GM19397 (cell line): ENCODE measurements around the gene SELP.

Source experiments
- ATAC-seq: cut with Tn5 transposase; IDR thresholded peaks from one replicate; pipeline ENCODE4 v1.9.1; 2021; ENCODE audit warnings: mild to moderate bottlenecking, moderate library complexity; ENCODE audit not compliant: unreplicated experiment

Gene SELP

GRCh38 chr1:169577981-169578738 is 51.8 kb downstream of the SELP start:
- no peak for ATAC-seq

DNA sequence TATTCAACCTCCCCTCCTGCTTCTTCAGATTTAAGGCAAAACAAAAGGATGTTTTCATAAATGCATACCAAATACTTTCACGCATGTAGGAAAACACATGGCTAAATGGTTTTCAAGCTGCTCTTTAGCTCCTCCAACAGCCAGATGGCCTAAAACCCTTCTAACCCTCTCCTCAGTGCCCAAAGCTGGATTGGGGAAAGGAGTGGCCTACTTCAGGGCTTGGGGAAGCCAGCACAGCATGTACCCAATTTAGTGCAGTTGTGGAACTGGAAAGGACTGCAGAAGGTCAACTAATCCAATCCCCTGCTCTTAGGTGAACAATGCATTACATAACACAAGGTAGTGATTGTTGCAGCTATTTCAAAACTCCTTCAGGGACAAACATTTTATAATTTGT is 53.0 kb downstream of the SELP start:
- no peak for ATAC-seq

DNA sequence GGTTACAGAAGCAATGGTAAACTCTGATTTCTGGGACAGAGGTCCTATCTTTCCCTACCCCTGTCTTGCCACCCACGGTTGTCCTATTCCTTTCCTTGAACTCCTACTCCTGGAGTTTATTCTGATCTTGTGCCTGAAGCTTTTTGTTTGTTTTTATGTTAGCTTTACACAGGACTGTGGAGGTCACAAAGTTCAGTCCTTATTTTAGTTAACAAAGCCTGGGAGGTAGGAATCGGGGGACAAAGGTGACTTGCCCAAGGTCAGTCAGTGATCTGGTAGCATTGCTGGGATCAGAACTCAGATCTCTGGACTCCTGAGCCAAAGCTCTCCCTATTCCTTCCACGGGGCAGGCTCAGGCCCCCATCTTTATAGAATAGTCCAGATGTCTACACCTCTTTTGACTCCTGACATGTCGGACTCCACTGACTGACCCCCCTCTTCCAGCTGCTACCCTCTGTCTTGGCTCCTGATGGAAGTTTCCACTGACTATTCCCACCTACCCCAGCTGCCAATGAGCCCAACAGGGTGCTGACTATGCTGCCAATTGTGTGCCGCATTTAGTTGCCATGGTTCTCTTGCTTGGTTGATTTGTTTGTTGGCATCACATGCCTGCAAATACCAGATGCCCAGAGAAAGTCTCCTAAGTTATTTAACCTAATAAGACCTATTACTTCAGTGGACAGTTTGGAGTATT is 53.5 kb downstream of the SELP start:
- ATAC-seq: no peak

DNA sequence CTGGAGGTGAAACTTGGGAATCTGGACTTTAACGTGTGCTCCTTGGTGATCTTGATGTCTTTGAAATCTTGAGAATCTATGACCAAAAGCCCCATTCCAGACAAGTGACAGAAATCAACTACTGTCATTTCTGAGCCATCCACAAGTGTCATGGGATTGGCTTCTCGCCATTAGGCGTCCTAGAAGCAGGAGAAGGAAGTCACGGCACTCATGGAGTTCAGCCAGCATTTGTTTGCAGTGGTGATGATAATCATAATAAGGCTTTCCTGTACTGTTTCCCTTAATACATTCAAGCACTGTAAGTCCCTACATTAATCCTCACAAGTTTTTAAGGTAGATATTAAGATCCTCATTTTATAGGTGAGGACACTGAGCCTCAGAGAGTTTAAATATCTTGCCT is 55.6 kb downstream of the SELP start:
- ATAC-seq: no peak

DNA sequence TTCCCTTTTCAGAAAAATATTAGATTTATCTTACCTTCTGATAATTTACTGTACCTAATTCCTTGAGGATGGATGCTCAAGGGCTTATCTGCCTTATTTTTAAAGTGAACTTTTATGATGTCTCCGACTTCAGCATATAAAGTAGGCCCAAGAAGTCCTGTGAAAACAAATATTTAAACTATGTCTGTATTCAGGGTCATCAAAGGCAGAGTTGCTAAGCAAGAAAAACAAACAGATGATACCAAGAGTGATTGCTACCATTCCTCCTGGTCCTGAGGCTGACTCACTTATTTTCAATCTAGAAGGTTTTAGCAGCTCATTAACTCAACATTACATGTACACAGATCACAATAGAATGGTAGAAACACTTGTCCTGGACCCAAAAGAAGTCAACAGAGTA is 57.7 kb downstream of the SELP start:
- no peak for ATAC-seq

DNA sequence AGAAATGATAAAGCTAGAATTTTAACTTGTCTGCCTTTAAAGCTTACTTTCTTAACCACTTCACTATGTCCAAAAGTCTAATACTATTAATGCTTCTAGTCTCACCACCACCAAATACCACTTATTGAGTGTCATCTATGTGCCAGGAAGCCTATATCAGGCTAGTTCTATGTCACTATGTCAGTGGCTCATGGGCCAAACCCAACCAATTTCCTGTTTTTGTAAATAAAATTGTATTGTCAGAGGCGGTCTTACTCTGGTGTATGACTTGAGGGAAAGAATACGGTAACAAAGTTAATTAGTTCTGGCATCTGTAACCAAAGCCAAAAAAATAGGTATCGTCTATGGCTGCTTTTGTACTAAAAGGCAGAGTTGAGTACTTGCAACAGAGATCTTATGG is 58.5 kb downstream of the SELP start:
- no peak for ATAC-seq

- no peak for ATAC-seq
Observed at GRCh38 chr1:169570172-169570574, 59.8 kb downstream of the SELP start.

DNA sequence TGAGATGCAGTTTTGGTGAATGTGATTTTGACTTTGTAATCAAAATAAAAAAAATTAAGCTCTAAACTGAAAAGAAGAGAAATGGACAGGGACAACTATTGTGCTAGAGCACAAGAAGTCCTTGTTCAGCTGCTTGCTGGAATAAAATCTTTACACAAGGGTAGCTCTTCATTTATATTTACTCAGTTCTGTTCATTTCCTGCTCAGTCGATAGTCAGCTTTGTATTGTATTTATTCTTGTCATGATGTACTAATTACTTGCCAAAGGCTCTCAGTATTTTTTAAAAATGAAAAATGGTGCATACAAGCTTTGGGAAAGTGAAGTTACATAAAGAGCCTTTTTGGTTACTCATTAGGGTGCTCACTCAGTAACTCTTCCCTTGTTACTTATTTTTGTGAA is 61.4 kb downstream of the SELP start:
- ATAC-seq: no peak

DNA sequence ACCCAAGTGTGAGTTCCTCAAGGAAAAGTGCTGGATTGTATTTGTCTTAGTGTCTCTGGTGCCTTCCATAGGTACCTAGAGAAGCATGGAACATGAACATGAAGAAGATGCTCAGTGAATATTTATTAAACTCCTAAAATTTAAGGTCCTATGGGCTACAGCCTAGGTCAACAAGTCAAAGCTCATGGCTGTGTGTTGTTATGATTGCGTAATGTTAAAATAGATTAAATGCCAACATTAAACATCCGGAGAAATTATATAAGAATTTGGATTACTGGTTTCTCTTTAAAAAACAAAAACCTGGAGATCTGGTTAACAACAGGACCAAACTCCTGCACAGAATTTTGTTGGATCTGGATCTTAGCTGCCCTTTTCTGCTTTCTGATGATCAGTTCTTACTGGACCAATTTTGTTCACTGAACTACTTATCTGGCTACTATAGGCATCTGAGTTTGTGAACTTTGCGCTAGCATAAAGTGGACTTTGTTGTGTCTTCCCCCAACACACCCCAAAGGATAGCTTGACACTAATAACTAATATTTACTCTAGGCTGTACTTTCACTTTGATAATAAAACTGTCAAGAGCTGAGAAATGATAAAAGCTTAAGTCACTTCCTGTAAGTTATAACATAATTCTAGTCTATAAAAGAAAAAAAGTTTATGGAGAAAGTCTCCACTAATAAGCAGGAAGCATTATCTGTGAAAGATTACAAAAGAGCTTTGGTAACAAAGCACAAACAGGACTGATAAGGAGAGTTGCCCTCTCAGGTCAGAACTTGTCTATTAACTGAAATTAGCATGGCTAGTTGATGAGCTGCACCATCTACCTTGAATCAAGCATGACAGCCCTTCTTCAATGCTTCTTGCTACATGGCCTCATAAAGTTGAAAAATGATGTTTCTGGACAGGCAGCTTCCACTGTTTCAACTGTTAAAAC is 64.3 kb downstream of the SELP start:
- ATAC-seq: no peak

GRCh38 chr1:169563650-169564049 is 66.3 kb downstream of the SELP start:
- no peak for ATAC-seq

DNA sequence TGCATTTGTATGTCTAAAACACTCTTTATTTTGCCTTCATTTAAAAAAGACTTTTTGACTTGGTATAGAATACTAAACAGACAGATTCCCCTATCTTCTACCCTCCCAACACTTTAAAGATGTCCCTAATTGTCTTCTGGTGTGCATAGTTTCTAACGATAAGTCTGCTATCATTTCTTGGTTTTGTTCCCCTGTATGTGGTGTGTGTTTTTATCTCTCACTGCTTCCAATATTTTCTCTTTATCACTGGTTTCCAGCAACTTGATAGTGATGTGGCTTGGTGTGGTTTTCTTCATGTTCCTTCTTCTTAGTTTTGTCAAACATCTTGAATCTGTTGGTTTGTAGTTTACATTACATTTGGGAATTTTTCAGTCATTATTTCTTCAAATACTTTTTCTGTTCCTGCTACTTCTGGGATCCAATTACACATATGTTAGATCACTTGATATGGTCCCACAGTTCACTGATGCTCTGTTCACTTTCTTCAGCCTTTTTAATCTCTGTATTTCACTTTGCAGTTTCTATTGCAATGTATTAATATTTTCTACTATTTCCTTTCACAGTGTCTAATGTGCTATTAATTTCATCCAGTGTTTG is 66.8 kb downstream of the SELP start:
- ATAC-seq: no peak

DNA sequence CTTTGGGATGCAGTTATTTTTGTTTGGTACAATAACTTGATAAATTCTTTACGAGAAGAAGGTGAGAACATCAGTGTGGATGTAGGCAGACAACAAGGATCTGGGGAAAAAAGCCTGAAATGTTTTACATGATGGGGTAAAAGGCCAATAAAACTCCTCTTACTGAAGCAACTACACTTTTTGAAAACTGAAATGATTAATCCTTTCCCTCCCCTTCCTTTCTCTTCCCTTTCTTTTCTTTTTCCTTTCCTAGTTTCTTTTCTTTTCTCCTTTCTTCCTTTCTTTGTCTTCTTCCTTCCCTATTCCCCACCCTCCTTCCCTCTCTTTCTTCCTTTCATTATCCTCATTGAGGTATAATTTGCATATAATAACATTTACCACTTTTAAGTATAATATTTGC is 68.2 kb downstream of the SELP start:
- ATAC-seq: no peak

DNA sequence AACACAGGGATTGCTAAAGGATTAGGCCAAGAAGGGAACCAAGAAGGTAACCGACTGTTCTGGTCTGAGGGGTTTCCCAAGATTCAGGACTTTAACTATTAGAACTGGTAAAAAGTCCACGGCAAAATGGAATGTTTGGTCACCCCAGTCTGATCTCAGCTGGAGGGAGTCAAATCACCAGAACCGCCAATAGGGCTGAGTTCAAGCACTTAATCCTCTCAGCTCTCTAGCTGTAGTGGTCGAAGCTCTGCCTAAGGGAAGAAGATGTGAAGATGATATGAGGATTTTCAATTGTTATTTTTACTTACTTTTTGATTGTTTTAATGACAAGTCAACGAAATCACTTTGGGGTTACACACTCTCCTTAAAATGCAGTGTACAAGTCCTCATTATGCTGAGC is 72.8 kb downstream of the SELP start:
- no peak for ATAC-seq

GRCh38 chr1:169550294-169550693 is 79.6 kb downstream of the SELP start:
- no peak for ATAC-seq

GRCh38 chr1:169548282-169548681 is 81.6 kb downstream of the SELP start:
- no peak for ATAC-seq

DNA sequence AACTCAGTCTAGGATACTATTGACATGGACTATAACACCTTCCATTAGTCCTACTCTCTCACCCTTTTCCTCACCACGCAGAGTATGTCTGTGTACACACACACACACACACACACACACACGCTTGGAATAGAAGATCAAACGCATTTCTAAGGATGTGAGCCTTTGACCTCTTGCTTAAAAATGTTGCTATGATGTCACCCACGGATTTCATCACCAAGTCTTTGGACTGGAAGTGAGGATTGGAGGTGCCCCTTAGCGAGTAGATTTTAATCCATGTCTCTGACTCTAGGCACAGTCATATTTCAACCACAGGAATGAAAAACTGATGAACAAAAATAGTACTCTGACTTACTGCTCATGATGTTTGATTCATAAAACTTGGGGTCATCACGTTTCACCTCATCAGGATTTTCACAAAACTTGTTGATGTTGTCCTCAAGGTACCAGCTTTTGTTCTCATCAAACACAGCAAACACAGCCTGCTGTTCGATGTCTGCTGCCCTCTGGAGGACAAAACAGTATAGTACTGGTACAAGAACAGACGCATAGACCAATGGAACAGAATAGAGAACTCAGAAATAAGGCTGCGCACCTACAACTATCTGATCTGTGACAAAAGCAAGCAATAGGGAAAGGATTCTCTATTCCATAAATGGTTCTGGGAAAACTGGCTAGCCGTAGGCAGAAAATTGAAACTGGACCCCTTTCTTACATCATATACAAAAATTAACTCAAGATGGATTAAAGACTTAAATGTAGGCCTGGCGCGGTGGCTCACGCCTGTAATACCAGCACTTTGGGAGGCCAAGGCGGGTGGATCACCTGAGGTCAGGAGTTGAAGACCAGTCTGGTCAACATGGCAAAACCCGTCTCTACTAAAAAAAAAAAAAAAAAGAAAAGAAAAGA is 83.6 kb downstream of the SELP start:
- peak; percentile 57 for ATAC-seq

DNA sequence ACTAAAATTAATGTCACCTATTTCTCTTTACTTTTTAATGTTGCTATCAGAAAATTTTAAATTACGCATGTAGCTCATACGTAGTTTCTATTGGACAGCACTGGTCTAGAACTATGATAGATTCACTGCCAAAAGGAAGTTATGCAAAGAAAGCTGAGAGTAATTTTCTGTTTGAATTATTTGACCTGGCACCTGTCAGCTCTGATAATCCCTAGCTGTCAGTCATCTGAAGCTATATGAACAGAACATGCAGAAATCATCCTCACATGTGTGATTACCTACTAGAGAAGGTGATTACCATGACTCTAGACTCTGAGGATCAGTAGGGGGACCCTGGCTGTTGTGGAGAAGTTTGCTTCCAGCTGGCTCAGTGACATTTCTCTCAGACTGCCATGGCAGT is 84.5 kb downstream of the SELP start:
- no peak for ATAC-seq

GRCh38 chr1:169538998-169539871 is 90.7 kb downstream of the SELP start:
- ATAC-seq: no peak
